Right atrium auricular region (tissue), 2 donors: ENCODE data around the gene PPIP5K1. TPM values are rescaled to one million over a fixed set of nuclear protein-coding genes. Genes with fewer than 3 reads are reported as not detected.

ENCODE experiments used
- DNase-seq: peaks from one replicate; pipeline ENCODE4 v3.0.0-alpha.2; 2019; ENCODE audit warnings: low spot score
- H3K27ac ChIP-seq, 2 donors: fragments of 200-600 bp; sonication (generic); 1 replicate in 1 of 2; 2 replicates in 1 of 2; pipeline ENCODE4 v1.5.1; 2016 to 2019
- H3K27me3 ChIP-seq, 2 donors: fragments of 200-600 bp; sonication (generic); one replicate each; pipeline versions ENCODE4 v1.5.1 to v1.6.0; 2017 to 2019
- H3K36me3 ChIP-seq: fragments of 200-600 bp; sonication (generic); one replicate; pipeline ENCODE4 v1.5.1; 2016
- H3K4me1 ChIP-seq, 2 donors: fragments of 200-600 bp; sonication (generic); one replicate each; pipeline versions ENCODE4 v1.5.1 to v1.6.0; 2017 to 2019
- H3K4me3 ChIP-seq, 2 donors: fragments of 200-600 bp; sonication (generic); 1 replicate in 1 of 2; 2 replicates in 1 of 2; pipeline ENCODE4 v1.5.1; 2017 to 2019; ENCODE audit warnings: mild to moderate bottlenecking in 1 of 2, moderate library complexity in 1 of 2
- H3K9me3 ChIP-seq, 2 donors: fragments of 200-600 bp; sonication (generic); one replicate each; pipeline ENCODE4 v1.5.1; 2019
- total RNA-seq, 2 donors: library from RNA; depleted of rRNA; stranded (reverse); fragments of >200 nt; gene quantifications; one replicate each; pipeline ENCODE4 v1.1.0, GENCODE V29; 2016
- TF ChIP-seq, protein P1 (sequence below), 2 donors: fragments of 200-600 bp; sonication (generic); IDR thresholded peaks; one replicate each; pipeline ENCODE4 v1.5.1; 2019; ENCODE audit warnings: antibody characterized with exemption in 2 of 2

Gene PPIP5K1
- total RNA-seq, 2 donors from 2014 or later, result 8.3 to 12.3 TPM

DNA sequence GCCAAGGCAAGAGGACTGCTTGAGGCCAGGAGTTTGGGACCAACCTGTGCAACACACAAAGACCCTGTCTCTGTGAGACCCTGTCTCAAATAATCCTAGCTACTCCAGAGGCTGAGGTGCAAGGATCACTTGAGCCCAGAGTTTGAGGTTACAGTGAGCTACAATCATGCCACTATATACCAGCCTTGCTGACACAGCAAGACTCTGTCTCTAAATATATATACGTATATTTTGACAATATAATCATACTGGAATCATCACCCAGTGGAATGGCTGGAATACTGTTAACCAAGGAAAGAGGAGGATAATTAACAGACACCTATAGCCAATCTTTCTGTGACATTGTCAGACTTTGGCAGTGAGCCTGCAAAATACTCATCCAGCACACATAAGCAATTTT, 81.6 kb downstream of the PPIP5K1 start:
- no peaks in the 10 kb centered on the region for H3K9me3 ChIP-seq
- peaks cover 0 to 30% of the 10 kb centered on the region in 2 donors for H3K4me1 ChIP-seq
- DNase-seq, result peak; percentile 13
- no peaks in the 10 kb centered on the region for H3K36me3 ChIP-seq
- no peaks in the 10 kb centered on the region for H3K27me3 ChIP-seq
- H3K27ac ChIP-seq, result peak overlapping the region; percentile 89 to 91
- no peak overlapping the region for H3K4me3 ChIP-seq
- TF ChIP-seq, protein P1, sequence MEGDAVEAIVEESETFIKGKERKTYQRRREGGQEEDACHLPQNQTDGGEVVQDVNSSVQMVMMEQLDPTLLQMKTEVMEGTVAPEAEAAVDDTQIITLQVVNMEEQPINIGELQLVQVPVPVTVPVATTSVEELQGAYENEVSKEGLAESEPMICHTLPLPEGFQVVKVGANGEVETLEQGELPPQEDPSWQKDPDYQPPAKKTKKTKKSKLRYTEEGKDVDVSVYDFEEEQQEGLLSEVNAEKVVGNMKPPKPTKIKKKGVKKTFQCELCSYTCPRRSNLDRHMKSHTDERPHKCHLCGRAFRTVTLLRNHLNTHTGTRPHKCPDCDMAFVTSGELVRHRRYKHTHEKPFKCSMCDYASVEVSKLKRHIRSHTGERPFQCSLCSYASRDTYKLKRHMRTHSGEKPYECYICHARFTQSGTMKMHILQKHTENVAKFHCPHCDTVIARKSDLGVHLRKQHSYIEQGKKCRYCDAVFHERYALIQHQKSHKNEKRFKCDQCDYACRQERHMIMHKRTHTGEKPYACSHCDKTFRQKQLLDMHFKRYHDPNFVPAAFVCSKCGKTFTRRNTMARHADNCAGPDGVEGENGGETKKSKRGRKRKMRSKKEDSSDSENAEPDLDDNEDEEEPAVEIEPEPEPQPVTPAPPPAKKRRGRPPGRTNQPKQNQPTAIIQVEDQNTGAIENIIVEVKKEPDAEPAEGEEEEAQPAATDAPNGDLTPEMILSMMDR (IDR thresholded peaks at IDR 0.05), result no peak

DNA sequence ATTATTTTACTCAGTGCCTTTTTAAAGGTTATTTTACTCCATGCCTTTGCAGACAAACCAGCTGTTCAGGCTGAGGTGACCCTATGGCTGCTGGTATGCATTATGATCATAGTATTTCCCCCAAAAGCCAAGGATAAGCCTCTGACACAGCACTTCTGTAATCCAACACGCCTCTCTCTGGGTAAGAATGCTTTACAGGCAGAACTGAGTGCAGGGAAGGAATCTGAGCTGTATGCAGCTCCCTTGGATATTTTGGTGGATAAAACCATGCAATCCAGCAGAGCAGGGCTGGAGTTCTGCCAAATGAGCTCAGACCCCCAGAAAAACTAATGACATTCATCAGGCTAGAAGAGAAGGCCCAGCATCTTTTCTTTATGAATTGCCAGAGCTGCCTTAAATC, 84.3 kb downstream of the PPIP5K1 start:
- Histone ChIP-seq H3K27me3 (no peaks in the 10 kb centered on the region), H3K4me3 (no peak overlapping the region), H3K27ac (no peak overlapping the region), H3K36me3 (no peaks in the 10 kb centered on the region), H3K9me3 (no peaks in the 10 kb centered on the region), H3K4me1 (peaks cover 0 to 20% of the 10 kb centered on the region in 2 donors)
- TF ChIP-seq, protein P1 (IDR thresholded peaks at IDR 0.05), result no peak
- no peak for DNase-seq

DNA sequence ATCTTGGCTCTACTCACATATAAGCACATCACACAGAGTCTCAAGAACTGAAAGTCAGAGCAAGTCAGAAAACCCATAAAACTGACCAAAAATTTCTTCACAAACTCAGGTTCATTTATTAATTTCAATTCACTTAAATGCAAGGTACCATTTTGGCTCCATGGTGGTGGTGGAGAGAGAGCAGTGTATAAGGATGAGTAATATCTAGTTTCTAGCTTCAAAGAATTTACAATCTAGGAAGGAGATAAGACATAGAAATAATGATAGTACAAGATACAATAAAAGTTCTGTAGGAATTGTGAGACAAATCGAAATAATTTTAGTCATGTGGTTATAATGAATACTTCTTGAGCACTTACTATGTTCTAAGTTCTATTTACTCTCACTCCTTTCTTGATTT, 90.4 kb downstream of the PPIP5K1 start:
- no peaks in the 10 kb centered on the region for H3K36me3 ChIP-seq
- no peak for DNase-seq
- H3K9me3 ChIP-seq, result no peaks in the 10 kb centered on the region
- TF ChIP-seq, protein P1 (IDR thresholded peaks at IDR 0.05), result no peak
- H3K27ac ChIP-seq, result no peak overlapping the region
- H3K4me3 ChIP-seq, result no peak overlapping the region
- H3K4me1 ChIP-seq, result no peaks in the 10 kb centered on the region
- no peaks in the 10 kb centered on the region for H3K27me3 ChIP-seq

DNA sequence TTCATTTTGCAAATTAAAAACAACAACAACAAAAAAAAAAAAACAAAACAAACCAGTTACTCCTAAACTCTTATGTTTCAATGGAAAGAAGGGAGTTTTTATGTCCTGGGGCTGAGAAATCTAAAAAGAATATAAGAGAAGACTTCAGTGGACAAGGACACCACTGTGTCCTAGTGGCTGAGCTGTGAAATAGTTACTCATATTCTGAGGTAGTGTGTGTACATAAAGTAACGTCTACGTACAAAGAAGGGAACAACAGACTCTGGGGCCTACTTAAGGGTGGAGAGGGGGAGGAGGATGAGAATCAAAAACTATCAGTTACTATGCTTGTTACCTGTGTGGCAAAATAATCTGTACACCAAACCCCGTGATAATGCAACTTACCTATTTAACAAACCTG, 91.0 kb downstream of the PPIP5K1 start:
- no peaks in the 10 kb centered on the region for H3K4me1 ChIP-seq
- TF ChIP-seq, protein P1 (IDR thresholded peaks at IDR 0.05), result no peak
- H3K9me3 ChIP-seq, result no peaks in the 10 kb centered on the region
- DNase-seq, result no peak
- H3K27me3 ChIP-seq, result no peaks in the 10 kb centered on the region
- H3K4me3 ChIP-seq, result no peak overlapping the region
- no peaks in the 10 kb centered on the region for H3K36me3 ChIP-seq
- H3K27ac ChIP-seq, result no peak overlapping the region

DNA sequence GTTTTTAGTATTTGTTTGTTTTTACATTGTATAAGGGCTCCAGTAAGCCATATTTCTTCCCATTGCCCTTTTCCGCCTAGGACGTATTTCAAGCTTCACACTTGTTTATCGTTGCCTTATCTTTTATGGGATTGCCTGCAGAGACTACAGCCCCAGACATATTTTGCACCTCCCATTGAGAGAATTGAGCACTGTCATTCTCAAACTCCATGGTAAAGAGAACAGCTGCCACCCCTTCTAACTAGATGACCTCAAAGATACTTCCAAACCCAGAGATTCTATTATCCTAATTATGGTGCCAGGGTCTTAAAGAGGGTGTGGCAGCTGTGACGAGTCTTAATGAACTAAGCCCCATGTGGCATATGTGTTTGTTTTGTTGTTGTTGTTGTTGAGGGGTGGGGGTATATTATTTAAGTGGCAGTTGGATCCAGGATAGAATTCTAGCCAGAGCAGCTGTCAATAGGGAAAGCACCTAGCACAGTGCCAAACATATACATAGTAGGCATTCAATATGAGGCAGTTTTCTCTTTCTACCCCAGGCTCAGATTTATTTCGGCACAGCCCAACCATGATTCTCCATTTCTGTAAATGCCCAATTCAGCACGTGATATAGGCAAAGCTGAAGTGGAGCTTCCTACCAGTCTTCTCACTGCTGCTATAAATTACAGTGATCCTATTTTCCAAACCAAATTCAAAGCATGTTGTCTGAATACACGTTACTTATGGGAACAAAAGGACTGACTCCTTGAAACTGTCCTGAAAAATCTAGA, 96.1 kb downstream of the PPIP5K1 start:
- peak overlapping the region; percentile 88 to 89 for H3K27ac ChIP-seq
- peaks cover 0 to 12% of the 10 kb centered on the region in 2 donors for H3K4me1 ChIP-seq
- TF ChIP-seq, protein P1 (IDR thresholded peaks at IDR 0.05), result no peak
- H3K9me3 ChIP-seq, result no peaks in the 10 kb centered on the region
- no peak for DNase-seq
- H3K4me3 ChIP-seq, result peak overlapping the region in 1 of 2 donors; percentile 88
- no peaks in the 10 kb centered on the region for H3K27me3 ChIP-seq
- no peaks in the 10 kb centered on the region for H3K36me3 ChIP-seq
